Caco-2 (cell line): ENCODE data around the gene TEKT2. TPM values are rescaled to one million over a fixed set of nuclear protein-coding genes. Genes with fewer than 3 reads are reported as not detected.
A peak's percentile ranks its signal among the peaks of the same experiment; 100 is the strongest.

Experiments used
- BruUV-seq: library from RNA; stranded (reverse); fragments of 400-500 nt; replicated peaks from 2 replicates; lab custom pipeline; 2021; lab: Mats Ljungman, UMichigan
- CTCF ChIA-PET: fragments of 300-600 bp; sonication (Branson Sonifier 250); formaldehyde crosslinking; loops from one replicate; lab custom pipeline; 2022; ENCODE audit warnings: antibody characterized with exemption; lab: Charles Lee
- POLR2A ChIA-PET: fragments of 300-600 bp; sonication (Branson Sonifier 250); formaldehyde crosslinking; loops from one replicate; lab custom pipeline; 2022; ENCODE audit warnings: antibody characterized with exemption; lab: Charles Lee
- DNase-seq, 2 experiments: peaks; one replicate each; pipeline versions ENCODE4 v3.0.0 to v3.0.0-alpha.2; 2020 to 2022
- H3K27me3 ChIP-seq: replicated peaks from 2 replicates; pipeline ENCODE4 v1.6.0; 2011; ENCODE audit warnings: low read length; ENCODE audit not compliant: control insufficient read depth, insufficient read depth
- H3K36me3 ChIP-seq: 2 replicates; pipeline ENCODE4 v1.5.1; 2011; ENCODE audit warnings: low read length; ENCODE audit not compliant: control insufficient read depth, insufficient read depth
- H3K4me1 ChIP-seq: fragments of 250-450 bp; sonication (Bioruptor Pico); 2 replicates; pipeline ENCODE4 v1.5.1; 2020; ENCODE audit warnings: mild to moderate bottlenecking
- H3K4me3 ChIP-seq: 2 replicates; pipeline ENCODE4 v1.5.1; 2011; ENCODE audit warnings: low read depth, mild to moderate bottlenecking, control low read depth, low read length
- H3K9me3 ChIP-seq: fragments of 250-450 bp; sonication (Bioruptor Pico); 2 replicates; pipeline ENCODE4 v1.5.1; 2020; ENCODE audit warnings: mild to moderate bottlenecking, moderate library complexity
- H3K27ac Mint-ChIP-seq: one replicate; pipeline ENCODE4 v1.8.0; 2022; ENCODE audit warnings: mixed read lengths; ENCODE audit not compliant: unreplicated experiment
- H3K27me3 Mint-ChIP-seq: one replicate; pipeline ENCODE4 v1.8.0; 2022; ENCODE audit warnings: mixed read lengths; ENCODE audit not compliant: insufficient read depth, unreplicated experiment
- H3K36me3 Mint-ChIP-seq: one replicate; pipeline ENCODE4 v1.8.0; 2022; ENCODE audit warnings: mild to moderate bottlenecking, mixed read lengths; ENCODE audit not compliant: insufficient read depth, unreplicated experiment
- H3K4me1 Mint-ChIP-seq: one replicate; pipeline ENCODE4 v1.8.0; 2022; ENCODE audit warnings: low read depth, mixed read lengths; ENCODE audit not compliant: unreplicated experiment
- H3K4me3 Mint-ChIP-seq: one replicate; pipeline ENCODE4 v1.8.0; 2022; ENCODE audit warnings: mild to moderate bottlenecking, moderate library complexity, mixed read lengths; ENCODE audit not compliant: unreplicated experiment
- H3K9me3 Mint-ChIP-seq: one replicate; pipeline ENCODE4 v1.8.0; 2022; ENCODE audit warnings: mixed read lengths; ENCODE audit not compliant: unreplicated experiment
- CTCF ChIP-seq, 2 experiments: fragments of 200-600 bp in 1 of 2; IDR thresholded peaks; 1 replicate in 1 of 2; 2 replicates in 1 of 2; pipeline versions ENCODE4 v1.5.1 to v1.8.0; 2011 to 2022; ENCODE audit warnings: antibody characterized with exemption in 1 of 2, control low read depth in 1 of 2, inconsistent platforms in 1 of 2, low read depth in 1 of 2, low read length in 1 of 2, mild to moderate bottlenecking in 1 of 2, moderate library complexity in 1 of 2; ENCODE audit not compliant: insufficient read depth in 1 of 2, severe bottlenecking in 1 of 2, unreplicated experiment in 1 of 2
- intact Hi-C: fragments of 100-400 bp; cut with micrococcal nuclease; formaldehyde crosslinking; loops from one replicate; pipeline ENCODE4 v1.10.0; 2022; ENCODE audit not compliant: unreplicated experiment
- total RNA-seq: library from RNA; stranded (reverse); gene quantifications from 2 replicates; pipeline ENCODE4 v1.2.3, GENCODE V29; 2022

TEKT2 gene
- total RNA-seq, 1 experiment from 2014 or later = not detected

GRCh38 chr1:36080236-36080635, 3.7 kb upstream of the TEKT2 start:
- Histone ChIP-seq H3K4me3 (no peak overlapping the region), H3K4me1 (0 out of 2 replicates have a peak, but pooled peaks cover 6% of the 10 kb centered on the region), H3K27me3 (no peaks in the 10 kb centered on the region), H3K36me3 (no peaks in the 10 kb centered on the region), H3K9me3 (no peaks in the 10 kb centered on the region)
- Mint-ChIP-seq H3K36me3 (peaks cover 5% of the 10 kb centered on the region), H3K27me3 (no peaks in the 10 kb centered on the region), H3K4me1 (no peaks in the 10 kb centered on the region), H3K27ac (no peak overlapping the region), H3K4me3 (no peak overlapping the region), H3K9me3 (no peaks in the 10 kb centered on the region)
- intact Hi-C loops = no loop called here
- BruUV-seq = no TSS peak
- ChIA-PET CTCF (no interaction called here), POLR2A (no interaction called here)
- no peak for TF ChIP-seq CTCF (IDR thresholded peaks at IDR 0.05; ENCODE audit: insufficient read depth in 1 of 2, low read depth in 1 of 2, low read length in 1 of 2, severe bottlenecking in 1 of 2, unreplicated experiment in 1 of 2)
- DNase-seq = no peak

- Mint-ChIP-seq H3K27ac (no peak overlapping the region), H3K4me3 (no peak overlapping the region), H3K36me3 (peaks cover 5% of the 10 kb centered on the region), H3K9me3 (no peaks in the 10 kb centered on the region), H3K27me3 (no peaks in the 10 kb centered on the region), H3K4me1 (no peaks in the 10 kb centered on the region)
- H3K36me3 ChIP-seq = no peaks in the 10 kb centered on the region
- 0 out of 2 replicates have a peak, but pooled peaks cover 6% of the 10 kb centered on the region for H3K4me1 ChIP-seq
- H3K9me3 ChIP-seq = no peaks in the 10 kb centered on the region
- no peak overlapping the region for H3K4me3 ChIP-seq
- POLR2A ChIA-PET = no interaction called here
- no TSS peak for BruUV-seq
- DNase-seq = no peak
- no peak for TF ChIP-seq CTCF (IDR thresholded peaks at IDR 0.05; ENCODE audit: insufficient read depth in 1 of 2, low read depth in 1 of 2, low read length in 1 of 2, severe bottlenecking in 1 of 2, unreplicated experiment in 1 of 2)
- intact Hi-C loops = no loop called here
- H3K27me3 ChIP-seq = no peaks in the 10 kb centered on the region
- CTCF ChIA-PET = no interaction called here
Measured at GRCh38 chr1:36080801-36081200, 3.1 kb upstream of the TEKT2 start.

- POLR2A ChIA-PET = no interaction called here
- CTCF ChIA-PET = no interaction called here
- Histone ChIP-seq H3K4me3 (no peak overlapping the region), H3K9me3 (no peaks in the 10 kb centered on the region), H3K27me3 (no peaks in the 10 kb centered on the region), H3K4me1 (0 out of 2 replicates have a peak, but pooled peaks cover 6% of the 10 kb centered on the region), H3K36me3 (no peaks in the 10 kb centered on the region)
- DNase-seq = no peak
- intact Hi-C loops = no loop called here
- no peaks in the 10 kb centered on the region for H3K9me3 Mint-ChIP-seq
- peaks cover 5% of the 10 kb centered on the region for H3K36me3 Mint-ChIP-seq
- no peak overlapping the region for H3K4me3 Mint-ChIP-seq
- BruUV-seq = no TSS peak
- TF ChIP-seq CTCF (IDR thresholded peaks at IDR 0.05; ENCODE audit: insufficient read depth in 1 of 2, low read depth in 1 of 2, low read length in 1 of 2, severe bottlenecking in 1 of 2, unreplicated experiment in 1 of 2) = peak in 1 of 2 experiments; percentile 6
- H3K27me3 Mint-ChIP-seq = no peaks in the 10 kb centered on the region
- no peaks in the 10 kb centered on the region for H3K4me1 Mint-ChIP-seq
- H3K27ac Mint-ChIP-seq = no peak overlapping the region
Measured at GRCh38 chr1:36081926-36082485, 1.9 kb upstream of the TEKT2 start.
